NCI-H2107 (cell line): ENCODE measurements around the gene ABCC10.
"Not testable (repeated sequence)": the region's sequence is repeated elsewhere in the genome, so short reads cannot be mapped to it uniquely, and the experiment has no call there.

Experiments
- DNase-seq: peaks from one replicate; lab custom pipeline; 2025; lab: John Stamatoyannopoulos, UW

The ABCC10 gene

DNA sequence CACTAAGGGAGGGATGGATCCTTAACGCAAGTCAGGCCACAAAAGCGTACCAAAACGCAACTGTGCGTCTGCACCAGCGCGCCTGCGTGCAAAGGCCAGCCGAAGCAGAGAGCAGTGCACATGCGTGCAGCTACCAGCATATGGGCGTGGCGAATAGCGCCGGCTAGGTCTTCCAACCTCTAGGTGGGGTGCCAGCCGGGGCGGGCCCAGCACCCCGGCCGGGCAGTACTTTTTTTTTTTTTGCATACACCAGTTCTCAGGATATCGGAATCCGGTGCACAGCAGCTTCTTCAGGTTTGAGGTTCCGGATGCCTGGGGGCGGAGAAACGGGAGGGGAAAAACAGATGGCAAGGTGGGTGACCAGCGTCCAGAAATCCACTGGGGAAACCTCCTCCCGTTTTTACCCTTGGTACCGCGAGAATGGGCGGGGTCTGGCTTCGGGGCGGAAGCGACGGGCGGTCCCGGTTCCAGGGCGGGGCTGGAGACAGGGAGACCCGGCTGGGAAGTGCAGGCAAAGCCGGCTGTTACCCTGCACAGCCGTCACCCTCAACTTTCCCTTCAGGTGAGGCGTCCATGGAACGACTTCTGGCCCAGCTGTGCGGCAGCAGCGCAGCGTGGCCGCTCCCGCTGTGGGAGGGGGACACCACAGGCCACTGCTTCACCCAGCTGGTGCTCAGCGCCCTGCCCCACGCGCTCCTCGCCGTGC is at the start of gene ABCC10:
TSS of gene ABCC10 (plus strand) at position 136 of the 706 bp plus-strand sequence. CDS start at position 574, 438 bp downstream.
- peak; percentile 72 for DNase-seq

DNA sequence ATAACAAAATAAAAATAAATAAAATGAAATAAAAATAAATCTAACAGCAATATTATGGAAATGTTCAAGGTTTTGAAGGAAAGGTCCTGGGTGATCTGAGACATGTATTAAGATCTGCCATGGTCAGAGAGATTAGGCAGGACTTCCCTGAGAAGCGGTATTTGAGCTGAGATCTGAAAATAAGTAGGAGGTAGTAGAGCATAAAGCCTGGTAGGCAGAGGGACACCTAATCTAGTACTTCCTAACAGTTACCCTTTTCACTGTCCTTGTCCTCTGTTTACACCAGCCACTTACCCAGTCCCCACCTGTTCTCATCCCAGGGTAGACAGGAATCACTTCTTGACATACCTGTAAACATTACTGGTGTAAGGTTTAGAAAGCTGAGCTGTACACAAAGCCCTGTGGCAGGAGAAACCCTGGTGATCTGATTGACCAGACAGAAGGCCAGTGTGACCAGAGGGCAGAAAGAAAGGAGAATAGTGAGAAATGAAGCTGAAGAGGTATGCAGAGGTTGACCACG is 49.6 kb upstream of the ABCC10 start:
- DNase-seq = no peak

GRCh38 chr6:43378631-43379030 is 48.7 kb upstream of the ABCC10 start:
- no peak for DNase-seq

DNA sequence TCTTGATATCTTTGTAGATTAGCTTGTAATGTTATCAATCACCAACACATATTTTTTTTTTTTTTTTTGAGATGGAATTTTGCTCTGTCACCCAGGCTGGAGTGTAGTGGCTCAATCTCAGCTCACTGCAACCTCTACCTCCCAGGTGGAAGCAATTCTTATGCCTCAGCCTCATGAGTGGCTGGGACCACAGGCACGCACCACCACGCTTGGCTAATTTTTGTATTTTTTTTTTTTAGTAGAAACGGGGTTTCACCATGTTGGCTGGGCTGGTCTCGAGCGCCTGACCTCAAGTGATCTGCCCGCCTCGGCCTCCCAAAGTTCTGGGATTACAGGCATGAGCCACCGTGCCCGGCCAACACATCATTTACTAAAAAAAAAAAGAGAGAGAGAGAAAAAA is 46.5 kb upstream of the ABCC10 start:
- DNase-seq = not testable (repeated sequence)

- DNase-seq = no peak
Observed at GRCh38 chr6:43383021-43383667, 44.2 kb upstream of the ABCC10 start.

DNA sequence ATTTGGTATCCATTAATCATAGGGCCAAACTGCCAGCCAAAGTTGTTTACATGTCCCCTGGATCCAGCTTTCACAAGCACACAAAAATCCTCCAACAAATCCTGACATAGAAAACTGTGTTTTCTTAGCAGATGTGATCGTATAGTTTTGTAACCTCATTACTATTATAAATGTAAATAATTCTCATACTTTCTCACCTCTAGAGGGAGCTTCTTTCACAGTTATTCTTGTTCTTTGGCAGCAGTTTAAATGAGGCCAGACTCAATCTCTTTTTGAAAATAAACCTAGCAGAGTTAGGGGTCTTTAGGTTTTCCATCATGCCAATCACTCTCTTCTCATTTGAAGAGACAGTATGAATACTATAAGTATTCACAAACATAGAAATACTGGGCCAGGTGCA is 40.8 kb upstream of the ABCC10 start:
- DNase-seq = no peak

DNA sequence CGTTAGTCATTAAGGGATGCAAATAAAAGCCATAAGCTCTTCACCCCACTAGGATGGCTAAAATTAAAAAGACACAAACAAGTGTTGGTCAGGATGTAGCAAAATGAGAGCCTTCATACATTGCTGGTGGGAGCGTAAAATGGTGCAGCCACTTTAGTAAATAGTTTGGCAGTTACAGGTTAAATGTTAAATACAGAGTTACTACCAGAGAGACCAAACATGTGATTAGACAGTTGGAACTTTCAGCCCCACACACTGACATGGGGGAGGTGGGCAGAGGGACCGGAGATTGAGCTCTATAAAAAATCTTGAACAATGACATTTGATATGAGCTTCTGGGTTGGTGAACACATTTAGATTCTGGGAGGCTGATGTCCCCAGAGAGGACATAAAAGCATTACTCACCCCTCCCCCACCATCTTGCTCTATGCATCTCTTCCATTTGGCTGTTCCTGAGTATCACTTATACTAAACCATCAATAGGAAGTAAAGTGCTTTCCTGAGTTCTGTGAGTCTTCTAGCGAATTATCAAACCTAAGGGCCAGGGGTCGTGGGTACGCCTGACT is 37.5 kb upstream of the ABCC10 start:
- DNase-seq = no peak

DNA sequence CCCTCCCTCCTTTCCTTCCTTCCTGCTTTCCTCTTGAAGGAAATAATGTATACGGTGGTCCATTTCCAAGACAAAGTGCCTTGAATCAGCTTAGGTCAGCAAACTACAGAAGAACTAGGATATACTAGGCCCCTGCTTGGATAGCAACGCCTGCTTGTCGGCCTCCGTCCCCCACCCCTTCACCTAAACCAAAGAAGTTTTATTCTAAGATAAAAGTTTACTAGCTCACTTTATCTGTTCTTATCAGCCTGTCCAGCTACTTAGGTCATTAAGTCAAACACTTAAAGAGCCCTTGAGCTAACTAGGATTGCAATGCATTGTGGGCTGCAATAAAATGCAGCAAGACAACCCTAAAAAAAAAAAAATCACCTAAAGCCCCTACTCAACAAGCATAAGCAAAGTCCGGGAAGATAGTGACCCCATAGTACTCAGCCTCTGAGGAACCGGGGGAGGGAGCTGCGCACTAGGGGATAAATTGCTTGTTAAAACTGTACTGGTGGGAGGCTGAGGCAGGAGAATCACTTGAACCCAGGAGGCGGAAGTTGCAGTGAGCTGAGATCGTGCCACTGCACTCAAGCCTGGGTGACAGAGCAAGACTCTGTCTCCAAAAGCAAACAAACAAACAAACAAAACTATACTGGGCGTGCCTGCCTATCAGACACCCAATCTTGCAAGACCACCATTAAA is 36.4 kb upstream of the ABCC10 start:
- DNase-seq = not testable (repeated sequence)

- no peak for DNase-seq
Observed at GRCh38 chr6:43391440-43392031, 35.8 kb upstream of the ABCC10 start.

- DNase-seq = not testable (repeated sequence)
Observed at GRCh38 chr6:43393133-43393532, 34.2 kb upstream of the ABCC10 start.

- no peak for DNase-seq
Observed at GRCh38 chr6:43393602-43394001, 33.7 kb upstream of the ABCC10 start.

DNA sequence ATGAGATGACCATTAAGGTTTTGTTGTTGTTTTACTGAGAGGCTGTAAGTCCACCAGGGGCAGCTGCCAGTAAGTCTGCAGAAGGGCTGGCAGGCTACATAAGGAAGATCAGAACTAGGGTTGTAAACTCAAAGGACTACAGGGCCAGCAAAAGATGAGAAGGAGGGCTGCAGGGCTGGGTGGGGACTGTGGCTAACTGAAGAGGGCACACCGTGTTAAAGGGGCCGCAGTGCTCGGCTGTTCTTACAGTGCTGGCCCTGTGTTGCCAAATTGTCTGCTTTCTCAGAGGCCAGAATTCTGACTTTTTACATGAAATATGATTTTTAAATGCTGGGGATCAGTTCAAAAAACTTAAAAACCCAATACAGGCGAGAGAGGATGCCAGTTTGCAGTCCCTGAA is 32.4 kb upstream of the ABCC10 start:
- no peak for DNase-seq

DNA sequence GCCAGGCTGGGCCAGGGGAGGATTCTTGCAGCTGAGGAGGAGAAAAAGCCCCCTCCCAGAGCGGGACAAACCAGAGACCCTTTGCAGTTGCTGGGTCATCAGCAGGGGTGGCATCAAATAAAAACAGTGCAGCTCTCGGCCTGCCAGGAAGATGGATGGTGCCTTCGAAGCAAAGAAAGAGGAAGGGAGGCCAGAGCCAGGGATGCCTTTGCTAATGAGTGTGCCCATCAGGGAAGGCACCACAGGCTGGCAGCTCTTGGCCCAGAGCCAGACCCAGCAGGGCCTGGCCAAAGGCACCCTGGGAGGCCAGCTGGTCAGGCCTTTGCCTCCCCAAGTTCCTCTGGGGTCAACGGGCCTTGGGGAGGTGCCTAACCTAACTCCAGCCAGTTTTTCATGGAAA is 31.6 kb upstream of the ABCC10 start:
- no peak for DNase-seq

GRCh38 chr6:43396408-43397149 is 30.8 kb upstream of the ABCC10 start:
- DNase-seq = no peak

- no peak for DNase-seq
Observed at GRCh38 chr6:43399932-43400487, 27.3 kb upstream of the ABCC10 start.

GRCh38 chr6:43401730-43402129 is 25.6 kb upstream of the ABCC10 start:
- no peak for DNase-seq

DNA sequence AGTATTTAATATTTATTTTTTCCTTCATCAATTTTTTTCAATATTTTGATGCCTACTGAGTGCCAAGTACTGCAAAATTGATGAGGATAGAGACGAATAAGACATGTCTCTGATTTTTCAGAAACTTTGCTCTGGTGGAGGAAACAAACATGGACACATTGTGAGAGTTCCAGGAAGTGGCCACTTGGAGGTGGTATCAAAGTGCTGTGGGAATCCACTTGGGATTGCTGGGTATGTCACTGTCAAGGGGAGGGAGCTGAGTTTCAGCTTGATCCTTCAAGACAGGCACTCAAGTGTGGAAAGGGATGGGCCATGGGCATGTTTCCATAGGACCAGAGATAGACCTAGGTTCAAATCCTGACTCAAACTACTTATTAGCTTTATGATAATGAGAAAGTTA is 24.5 kb upstream of the ABCC10 start:
- DNase-seq = no peak

GRCh38 chr6:43405354-43405753 is 22.0 kb upstream of the ABCC10 start:
- DNase-seq = no peak

DNA sequence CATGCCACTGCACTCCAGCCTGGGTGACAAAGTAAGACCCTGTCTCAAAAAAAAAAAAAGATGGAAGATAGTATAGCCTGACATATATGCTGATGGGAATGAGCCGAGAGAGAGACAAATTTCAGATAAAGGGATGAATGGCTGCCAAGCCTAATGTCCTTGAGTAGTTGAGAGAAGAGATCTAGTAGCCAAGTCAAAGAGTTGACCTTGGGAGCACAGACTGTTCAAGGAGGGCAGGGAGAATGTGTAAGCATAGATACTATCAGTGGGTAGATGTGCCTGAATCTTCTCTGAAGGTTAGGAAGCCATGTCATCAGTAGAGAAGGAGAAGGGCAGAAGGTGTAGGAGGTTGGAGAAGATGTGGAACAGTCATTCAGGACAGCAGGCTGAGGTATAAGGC is 20.0 kb upstream of the ABCC10 start:
- no peak for DNase-seq

DNA sequence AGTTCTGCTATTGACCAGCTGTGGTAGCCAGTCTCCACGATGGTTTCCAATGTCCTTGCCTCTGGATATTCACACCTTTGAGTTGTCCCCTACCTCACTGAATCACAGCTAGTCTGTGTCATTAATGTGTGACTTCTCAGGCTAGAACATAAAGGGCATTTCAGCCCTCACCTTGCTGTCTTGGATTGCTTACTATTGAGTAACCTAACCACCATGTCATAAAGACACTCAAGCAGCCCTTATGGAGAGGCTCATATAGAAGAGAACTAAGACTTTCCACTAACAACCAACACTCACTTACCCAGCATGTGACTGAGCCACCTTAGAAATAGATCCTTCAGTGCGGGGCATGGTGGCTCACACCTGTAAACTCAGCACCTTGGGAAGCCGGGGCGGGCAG is 19.1 kb upstream of the ABCC10 start:
- DNase-seq = no peak

DNA sequence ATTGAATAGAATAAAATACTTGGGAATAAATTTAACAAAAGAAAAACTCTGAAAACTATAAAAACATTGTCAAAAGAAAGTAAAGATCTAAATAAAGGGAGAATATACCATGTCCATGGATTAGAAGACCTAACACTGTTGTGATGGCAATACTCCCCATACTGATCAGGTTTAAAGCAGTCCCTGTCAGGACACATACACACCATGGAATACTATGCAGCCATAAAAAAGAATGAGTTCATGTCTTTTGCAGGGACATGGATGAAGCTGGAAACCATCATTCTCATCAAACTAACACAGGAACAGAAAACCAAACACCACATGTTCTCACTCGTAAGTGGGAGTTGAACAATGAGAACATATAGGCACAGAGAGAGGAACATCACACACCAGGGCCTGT is 16.6 kb upstream of the ABCC10 start:
- DNase-seq = not testable (repeated sequence)
